ENCODE measurements around the gene CDHR1. TPM values are rescaled to one million over a fixed set of nuclear protein-coding genes. Genes with fewer than 3 reads are reported as not detected.

Gene CDHR1
- total RNA-seq, 1 experiment from 2014 or later: 6.6 TPM

GRCh38 chr10:84155521-84155920 is 38.8 kb upstream of the CDHR1 start:
- Histone ChIP-seq H2BK12ac (ENCODE audit: insufficient read length, low read depth, low read length) (no peak overlapping the region), H3K23ac (ENCODE audit: insufficient read length, low read depth, low read length) (no peak overlapping the region), H3K79me1 (ENCODE audit: insufficient read depth, low read depth, low read length, poor library complexity, severe bottlenecking) (no peaks in the 10 kb centered on the region), H4K91ac (ENCODE audit: insufficient read length, low read depth, low read length) (no peak overlapping the region), H3K4ac (ENCODE audit: low read depth, low read length) (no peak overlapping the region), H3K56ac (ENCODE audit: insufficient read length, low read depth, low read length) (no peak overlapping the region), H2BK20ac (ENCODE audit: low read depth, low read length, poor library complexity, severe bottlenecking) (no peak overlapping the region), H3K4me2 (ENCODE audit: insufficient read depth, insufficient read length, low read length) (no peak overlapping the region), H4K8ac (replicated peaks; ENCODE audit: insufficient read length, low read depth, low read length) (no peak overlapping the region), H3K27ac (ENCODE audit: insufficient read length, low read depth, low read length) (no peak overlapping the region), H3T11ph (ENCODE audit: low read length) (no peak overlapping the region), H2BK120ac (ENCODE audit: low read depth, low read length, poor library complexity, severe bottlenecking) (no peak overlapping the region), H3K79me2 (ENCODE audit: insufficient read depth, low read length) (no peaks in the 10 kb centered on the region), H3K4me1 (ENCODE audit: insufficient read depth, low read length) (peaks cover 4% of the 10 kb centered on the region; the same call in 1 of the 2 replicates), H4K20me1 (ENCODE audit: control insufficient read depth, insufficient read depth, insufficient read length) (no peaks in the 10 kb centered on the region), H3K23me2 (ENCODE audit: insufficient read length, low read depth, low read length, poor library complexity, severe bottlenecking) (no peaks in the 10 kb centered on the region), H2BK15ac (ENCODE audit: low read depth, low read length) (no peak overlapping the region), H3K27me3 (ENCODE audit: insufficient read depth, low read length) (no peaks in the 10 kb centered on the region), H3K9ac (ENCODE audit: extremely low read depth, insufficient read length, low read length) (no peak overlapping the region), H2AK5ac (ENCODE audit: insufficient read length, low read length) (no peak overlapping the region), H3K14ac (ENCODE audit: insufficient read depth, low read length) (no peak overlapping the region), H4K5ac (ENCODE audit: insufficient read length, low read depth, low read length) (no peak overlapping the region), H3K18ac (ENCODE audit: insufficient read length, low read depth, low read length) (no peak overlapping the region), H2AFZ (ENCODE audit: low read length) (no peak overlapping the region), H3K9me3 (ENCODE audit: control insufficient read depth, low read depth, low read length) (no peaks in the 10 kb centered on the region), H2BK5ac (ENCODE audit: insufficient read length, low read length) (no peak overlapping the region)
- no peaks in the 10 kb centered on the region for H3K9me3 Mint-ChIP-seq
- H3K4me3 Mint-ChIP-seq: no peak overlapping the region
- TF ChIP-seq, protein P1, sequence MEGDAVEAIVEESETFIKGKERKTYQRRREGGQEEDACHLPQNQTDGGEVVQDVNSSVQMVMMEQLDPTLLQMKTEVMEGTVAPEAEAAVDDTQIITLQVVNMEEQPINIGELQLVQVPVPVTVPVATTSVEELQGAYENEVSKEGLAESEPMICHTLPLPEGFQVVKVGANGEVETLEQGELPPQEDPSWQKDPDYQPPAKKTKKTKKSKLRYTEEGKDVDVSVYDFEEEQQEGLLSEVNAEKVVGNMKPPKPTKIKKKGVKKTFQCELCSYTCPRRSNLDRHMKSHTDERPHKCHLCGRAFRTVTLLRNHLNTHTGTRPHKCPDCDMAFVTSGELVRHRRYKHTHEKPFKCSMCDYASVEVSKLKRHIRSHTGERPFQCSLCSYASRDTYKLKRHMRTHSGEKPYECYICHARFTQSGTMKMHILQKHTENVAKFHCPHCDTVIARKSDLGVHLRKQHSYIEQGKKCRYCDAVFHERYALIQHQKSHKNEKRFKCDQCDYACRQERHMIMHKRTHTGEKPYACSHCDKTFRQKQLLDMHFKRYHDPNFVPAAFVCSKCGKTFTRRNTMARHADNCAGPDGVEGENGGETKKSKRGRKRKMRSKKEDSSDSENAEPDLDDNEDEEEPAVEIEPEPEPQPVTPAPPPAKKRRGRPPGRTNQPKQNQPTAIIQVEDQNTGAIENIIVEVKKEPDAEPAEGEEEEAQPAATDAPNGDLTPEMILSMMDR (conservative IDR thresholded peaks at IDR 0.05): no peak
- H3K36me3 Mint-ChIP-seq (ENCODE audit: insufficient read depth in 1 of 3, low read depth in 3 of 3): peaks cover 17 to 40% (median 39%) of the 10 kb centered on the region in 3 experiments; a peak in 6 of 7 replicates
- no CpG with 5 or more reads among the region's 4 CpGs for WGBS (ENCODE audit: extremely low coverage, insufficient read length, low lambda C conversion rate)
- H3K27ac Mint-ChIP-seq: no peak overlapping the region; a peak in 1 of 7 replicates
- DNase-seq: no peak
- H3K4me1 Mint-ChIP-seq: peaks cover 27 to 30% of the 10 kb centered on the region in 2 experiments
- no peaks in the 10 kb centered on the region for H3K27me3 Mint-ChIP-seq (ENCODE audit: low read depth)

Data from H9 (cell line).